Measurements from ENCODE around the gene RPS10.

Gene RPS10

DNA sequence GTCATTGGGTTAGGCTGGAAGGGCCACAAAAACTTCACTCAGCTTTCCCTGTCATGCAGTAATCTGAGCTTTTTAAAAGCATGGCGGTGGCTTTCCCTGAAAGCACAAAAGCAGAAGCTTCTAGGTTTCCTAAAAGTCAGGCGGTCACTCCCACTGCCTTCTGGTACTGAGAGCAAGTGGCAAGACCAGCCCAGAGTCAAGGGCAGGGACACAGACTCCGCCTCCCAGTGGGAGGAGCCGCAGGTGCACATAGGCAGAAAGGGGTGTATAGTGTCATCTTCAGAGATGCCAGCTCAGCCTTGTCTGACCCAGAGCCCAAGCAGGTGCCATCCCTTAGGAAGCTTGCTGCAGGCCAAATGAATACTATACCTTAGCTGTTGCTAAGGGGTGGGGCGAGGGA lies 22.0 kb upstream of the RPS10 start:
- Histone ChIP-seq H2BK5ac (ENCODE audit: low read length) (no peak overlapping the region), H2BK12ac (ENCODE audit: low read length) (no peak overlapping the region), H3K9me3 (replicated peaks in 1 of 2; ENCODE audit: control insufficient read depth in 2 of 2, insufficient read depth in 1 of 2, low read depth in 1 of 2, low read length in 2 of 2) (peaks cover 2 to 5% of the 10 kb centered on the region in 2 donors), H2AK5ac (ENCODE audit: low read depth, low read length) (no peak overlapping the region), H3K27ac (replicated peaks; ENCODE audit: low read length) (no peak overlapping the region), H3K9ac (ENCODE audit: low read depth, low read length, poor library complexity) (no peak overlapping the region), H2BK120ac (ENCODE audit: low read depth, low read length) (no peak overlapping the region), H4K8ac (ENCODE audit: low read depth, low read length) (no peak overlapping the region), H3K14ac (ENCODE audit: low read length) (no peak overlapping the region), H3K4me3 (ENCODE audit: low read length in 2 of 2) (no peak overlapping the region), H3K4me2 (ENCODE audit: insufficient read depth, low read length, poor library complexity, severe bottlenecking) (no peak overlapping the region), H4K91ac (ENCODE audit: low read depth, low read length, poor library complexity) (no peak overlapping the region), H2AFZ (ENCODE audit: low read length) (peak overlapping the region; percentile 7), H3K79me1 (ENCODE audit: low read depth, low read length) (no peaks in the 10 kb centered on the region), H3K23ac (ENCODE audit: low read depth, low read length, poor library complexity) (no peak overlapping the region), H3K18ac (ENCODE audit: low read length) (no peak overlapping the region), H3K4ac (ENCODE audit: low read length) (no peak overlapping the region), H3K36me3 (replicated peaks in 1 of 2; ENCODE audit: control insufficient read depth in 2 of 2, insufficient read depth in 2 of 2, low read length in 2 of 2) (no peaks in the 10 kb centered on the region), H2BK15ac (ENCODE audit: low read length) (no peak overlapping the region), H3K4me1 (ENCODE audit: control insufficient read depth in 2 of 2, insufficient read depth in 1 of 2, low read depth in 1 of 2, low read length in 2 of 2) (peaks cover 0 to 2% of the 10 kb centered on the region in 2 donors), H3K27me3 (ENCODE audit: control insufficient read depth in 3 of 3, insufficient read depth in 3 of 3, low read depth in 1 of 3, low read length in 3 of 3) (no peaks in the 10 kb centered on the region)
- no peak for DNase-seq (ENCODE audit: low spot score)
- no CpG with 5 or more reads among the region's 5 CpGs for WGBS, 2 donors (ENCODE audit: extremely low coverage in 2 of 2, insufficient read length in 2 of 2, insufficient replicate concordance in 1 of 2)

DNA sequence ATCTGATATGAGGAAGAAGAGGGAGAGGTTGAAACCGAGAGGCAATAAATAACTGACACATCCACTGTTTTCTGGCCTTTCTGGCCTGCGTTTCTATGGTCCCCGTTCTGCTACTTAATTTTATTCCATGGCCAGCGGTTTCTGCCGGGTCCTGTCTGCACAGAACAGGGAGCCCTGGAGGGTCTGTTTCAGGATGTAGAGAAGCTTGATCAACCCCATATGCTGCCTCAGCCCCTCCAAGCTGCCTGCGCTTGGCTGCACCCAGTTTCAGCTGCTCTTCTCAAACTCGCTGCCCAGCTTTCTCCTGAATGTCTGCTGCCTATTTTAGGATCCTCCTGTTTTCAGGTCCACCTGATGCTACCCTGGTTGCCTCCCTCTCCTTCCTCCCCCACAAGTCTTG lies 21.5 kb upstream of the RPS10 start:
- Histone ChIP-seq H3K4me3 (ENCODE audit: low read length in 2 of 2) (no peak overlapping the region), H3K4me2 (ENCODE audit: insufficient read depth, low read length, poor library complexity, severe bottlenecking) (no peak overlapping the region), H2BK5ac (ENCODE audit: low read length) (no peak overlapping the region), H3K79me1 (ENCODE audit: low read depth, low read length) (no peaks in the 10 kb centered on the region), H3K36me3 (replicated peaks in 1 of 2; ENCODE audit: control insufficient read depth in 2 of 2, insufficient read depth in 2 of 2, low read length in 2 of 2) (no peaks in the 10 kb centered on the region), H3K27me3 (ENCODE audit: control insufficient read depth in 3 of 3, insufficient read depth in 3 of 3, low read depth in 1 of 3, low read length in 3 of 3) (no peaks in the 10 kb centered on the region), H4K8ac (ENCODE audit: low read depth, low read length) (no peak overlapping the region), H3K9me3 (replicated peaks in 1 of 2; ENCODE audit: control insufficient read depth in 2 of 2, insufficient read depth in 1 of 2, low read depth in 1 of 2, low read length in 2 of 2) (peaks cover 2 to 5% of the 10 kb centered on the region in 2 donors), H3K4ac (ENCODE audit: low read length) (no peak overlapping the region), H3K27ac (replicated peaks; ENCODE audit: low read length) (no peak overlapping the region), H4K91ac (ENCODE audit: low read depth, low read length, poor library complexity) (no peak overlapping the region), H2BK12ac (ENCODE audit: low read length) (no peak overlapping the region), H3K9ac (ENCODE audit: low read depth, low read length, poor library complexity) (no peak overlapping the region), H3K4me1 (ENCODE audit: control insufficient read depth in 2 of 2, insufficient read depth in 1 of 2, low read depth in 1 of 2, low read length in 2 of 2) (peaks cover 0 to 2% of the 10 kb centered on the region in 2 donors), H2AK5ac (ENCODE audit: low read depth, low read length) (no peak overlapping the region), H2BK120ac (ENCODE audit: low read depth, low read length) (no peak overlapping the region), H3K14ac (ENCODE audit: low read length) (no peak overlapping the region), H3K23ac (ENCODE audit: low read depth, low read length, poor library complexity) (peak overlapping the region; percentile 45), H2BK15ac (ENCODE audit: low read length) (no peak overlapping the region), H2AFZ (ENCODE audit: low read length) (peak overlapping the region; percentile 7), H3K18ac (ENCODE audit: low read length) (no peak overlapping the region)
- DNase-seq (ENCODE audit: low spot score): no peak
- WGBS, 2 donors (ENCODE audit: extremely low coverage in 2 of 2, insufficient read length in 2 of 2, insufficient replicate concordance in 1 of 2): no CpG with 5 or more reads among the region's 7 CpGs

DNA sequence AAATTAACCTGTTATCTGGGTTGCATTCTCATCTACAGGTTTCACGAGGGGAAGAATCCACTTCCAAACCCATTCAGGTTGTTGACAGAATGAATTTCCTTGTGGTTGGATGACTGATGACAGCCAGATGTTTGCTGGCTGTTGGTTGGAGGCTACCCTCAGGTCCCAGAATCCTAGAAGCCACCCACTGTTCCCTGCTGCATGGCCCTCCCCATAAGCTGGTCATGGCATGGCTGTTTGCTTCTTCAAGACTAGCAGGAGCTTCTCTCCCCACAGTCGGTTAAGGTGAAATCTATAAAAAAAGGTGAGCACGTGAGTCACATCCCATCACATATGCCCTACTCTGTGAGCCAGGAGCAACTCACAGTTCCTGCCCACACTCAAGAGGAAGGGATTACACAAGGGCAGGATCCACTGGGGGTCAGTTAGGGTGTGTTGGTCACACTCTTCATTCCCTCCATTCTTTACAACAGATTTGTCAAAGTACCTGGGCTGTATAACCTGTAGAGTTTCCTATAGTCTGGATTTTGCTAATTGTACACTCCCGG lies 19.5 kb upstream of the RPS10 start:
- Histone ChIP-seq H2BK120ac (ENCODE audit: low read depth, low read length) (no peak overlapping the region), H3K27ac (replicated peaks; ENCODE audit: low read length) (no peak overlapping the region), H3K9ac (ENCODE audit: low read depth, low read length, poor library complexity) (no peak overlapping the region), H3K18ac (ENCODE audit: low read length) (no peak overlapping the region), H3K4me2 (ENCODE audit: insufficient read depth, low read length, poor library complexity, severe bottlenecking) (no peak overlapping the region), H4K91ac (ENCODE audit: low read depth, low read length, poor library complexity) (no peak overlapping the region), H3K4ac (ENCODE audit: low read length) (no peak overlapping the region), H2BK5ac (ENCODE audit: low read length) (no peak overlapping the region), H3K27me3 (ENCODE audit: control insufficient read depth in 3 of 3, insufficient read depth in 3 of 3, low read depth in 1 of 3, low read length in 3 of 3) (no peaks in the 10 kb centered on the region), H3K23ac (ENCODE audit: low read depth, low read length, poor library complexity) (no peak overlapping the region), H3K9me3 (replicated peaks in 1 of 2; ENCODE audit: control insufficient read depth in 2 of 2, insufficient read depth in 1 of 2, low read depth in 1 of 2, low read length in 2 of 2) (no peaks in the 10 kb centered on the region), H4K8ac (ENCODE audit: low read depth, low read length) (no peak overlapping the region), H3K36me3 (replicated peaks in 1 of 2; ENCODE audit: control insufficient read depth in 2 of 2, insufficient read depth in 2 of 2, low read length in 2 of 2) (no peaks in the 10 kb centered on the region), H2BK12ac (ENCODE audit: low read length) (no peak overlapping the region), H3K4me1 (ENCODE audit: control insufficient read depth in 2 of 2, insufficient read depth in 1 of 2, low read depth in 1 of 2, low read length in 2 of 2) (peaks cover 0 to 2% of the 10 kb centered on the region in 2 donors), H3K4me3 (ENCODE audit: low read length in 2 of 2) (no peak overlapping the region), H2AK5ac (ENCODE audit: low read depth, low read length) (no peak overlapping the region), H3K79me1 (ENCODE audit: low read depth, low read length) (no peaks in the 10 kb centered on the region), H3K14ac (ENCODE audit: low read length) (no peak overlapping the region), H2BK15ac (ENCODE audit: low read length) (no peak overlapping the region), H2AFZ (ENCODE audit: low read length) (no peak overlapping the region)
- WGBS, 2 donors (ENCODE audit: extremely low coverage in 2 of 2, insufficient read length in 2 of 2, insufficient replicate concordance in 1 of 2): no CpG with 5 or more reads among the region's 4 CpGs
- DNase-seq (ENCODE audit: low spot score): no peak

DNA sequence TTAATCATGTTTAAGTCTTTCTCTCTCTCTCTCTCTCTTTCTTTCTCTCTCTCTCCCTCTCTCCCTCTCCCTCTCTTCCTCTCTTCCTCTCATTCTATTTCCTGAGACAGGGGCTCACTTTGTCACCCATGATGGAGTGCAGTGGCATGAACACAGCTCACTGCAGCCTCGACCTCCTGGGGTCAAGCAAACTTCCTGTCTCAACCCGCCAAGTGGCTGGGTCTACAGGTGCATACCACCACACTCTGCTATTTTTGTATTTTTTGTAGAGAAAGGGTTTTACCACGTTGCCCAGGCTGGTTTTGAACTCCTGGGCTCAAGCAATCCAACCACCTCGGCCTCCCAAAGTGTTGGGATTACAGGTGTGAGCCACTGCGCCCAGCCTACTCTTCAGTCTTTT lies 15.7 kb upstream of the RPS10 start:
- Histone ChIP-seq H2AK5ac (ENCODE audit: low read depth, low read length) (no peak overlapping the region), H2BK5ac (ENCODE audit: low read length) (no peak overlapping the region), H4K91ac (ENCODE audit: low read depth, low read length, poor library complexity) (no peak overlapping the region), H3K9ac (ENCODE audit: low read depth, low read length, poor library complexity) (no peak overlapping the region), H3K79me1 (ENCODE audit: low read depth, low read length) (no peaks in the 10 kb centered on the region), H3K23ac (ENCODE audit: low read depth, low read length, poor library complexity) (no peak overlapping the region), H2AFZ (ENCODE audit: low read length) (no peak overlapping the region), H3K18ac (ENCODE audit: low read length) (no peak overlapping the region), H3K36me3 (replicated peaks in 1 of 2; ENCODE audit: control insufficient read depth in 2 of 2, insufficient read depth in 2 of 2, low read length in 2 of 2) (no peaks in the 10 kb centered on the region), H3K4me3 (ENCODE audit: low read length in 2 of 2) (no peak overlapping the region), H3K4me1 (ENCODE audit: control insufficient read depth in 2 of 2, insufficient read depth in 1 of 2, low read depth in 1 of 2, low read length in 2 of 2) (no peaks in the 10 kb centered on the region), H4K8ac (ENCODE audit: low read depth, low read length) (no peak overlapping the region), H3K27me3 (ENCODE audit: control insufficient read depth in 3 of 3, insufficient read depth in 3 of 3, low read depth in 1 of 3, low read length in 3 of 3) (no peaks in the 10 kb centered on the region), H2BK15ac (ENCODE audit: low read length) (no peak overlapping the region), H3K4ac (ENCODE audit: low read length) (no peak overlapping the region), H3K9me3 (replicated peaks in 1 of 2; ENCODE audit: control insufficient read depth in 2 of 2, insufficient read depth in 1 of 2, low read depth in 1 of 2, low read length in 2 of 2) (peaks cover 0 to 2% of the 10 kb centered on the region in 2 donors), H2BK120ac (ENCODE audit: low read depth, low read length) (no peak overlapping the region), H3K14ac (ENCODE audit: low read length) (no peak overlapping the region), H2BK12ac (ENCODE audit: low read length) (no peak overlapping the region), H3K4me2 (ENCODE audit: insufficient read depth, low read length, poor library complexity, severe bottlenecking) (no peak overlapping the region), H3K27ac (replicated peaks; ENCODE audit: low read length) (no peak overlapping the region)
- DNase-seq (ENCODE audit: low spot score): no peak
- WGBS, 2 donors (ENCODE audit: extremely low coverage in 2 of 2, insufficient read length in 2 of 2, insufficient replicate concordance in 1 of 2): no CpG with 5 or more reads among the region's 5 CpGs

All from neuronal stem cell (in vitro differentiated cells).